Right lobe of liver (tissue), 4 donors: Measurements from ENCODE around the gene SLC22A6.

Experiments
- POLR2A ChIP-seq: fragments of 450-650 bp; IDR thresholded peaks from one replicate; pipeline ENCODE4 v1.6.1; 2017; ENCODE audit warnings: antibody characterized with exemption, mild to moderate bottlenecking
- TF ChIP-seq, protein P1 (sequence below), 4 donors: fragments of 200-600 bp in 3 of 4; fragments of 450-650 bp in 1 of 4; IDR thresholded peaks; one replicate each; pipeline versions ENCODE4 v1.5.1 to v1.8.0; 2016 to 2022; ENCODE audit warnings: antibody characterized with exemption in 4 of 4, mild to moderate bottlenecking in 2 of 4
- donor health status: DM: no; HTN: no; CAD: no.
- donor health status: DM: no; HTN: no; CAD: no.
- donor health status: DM: no; HTN: yes; CAD: no.

DNA sequence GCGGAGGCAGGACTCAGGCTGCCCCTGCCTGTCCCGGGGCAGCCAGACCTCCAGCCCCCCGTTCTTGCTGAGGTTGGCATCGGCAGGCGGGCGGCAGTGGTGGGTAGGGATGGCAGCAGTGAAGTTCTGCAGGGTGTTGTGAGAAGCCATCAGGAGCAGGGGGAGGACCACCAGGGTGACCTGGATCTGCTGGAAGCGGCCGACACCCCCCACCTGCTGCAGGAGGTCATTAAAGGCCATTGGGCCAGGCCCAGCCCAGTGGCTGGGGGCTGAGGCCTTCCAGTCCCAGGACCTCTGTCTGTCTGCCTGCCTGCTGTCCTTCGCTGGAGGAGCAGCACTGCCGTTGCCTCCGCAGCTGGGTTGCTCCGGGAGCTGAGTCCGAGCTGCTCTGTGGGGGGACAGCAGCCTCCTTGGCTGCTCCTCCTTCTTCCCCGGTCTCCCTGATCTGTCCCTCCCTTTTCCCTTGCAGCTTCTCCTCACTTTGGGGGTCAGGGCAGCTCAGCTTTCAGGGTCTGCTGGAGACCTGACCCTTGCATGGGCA is at the start of gene SLC22A6:
- no peak for TF ChIP-seq POLR2A
- TF ChIP-seq, protein P1, sequence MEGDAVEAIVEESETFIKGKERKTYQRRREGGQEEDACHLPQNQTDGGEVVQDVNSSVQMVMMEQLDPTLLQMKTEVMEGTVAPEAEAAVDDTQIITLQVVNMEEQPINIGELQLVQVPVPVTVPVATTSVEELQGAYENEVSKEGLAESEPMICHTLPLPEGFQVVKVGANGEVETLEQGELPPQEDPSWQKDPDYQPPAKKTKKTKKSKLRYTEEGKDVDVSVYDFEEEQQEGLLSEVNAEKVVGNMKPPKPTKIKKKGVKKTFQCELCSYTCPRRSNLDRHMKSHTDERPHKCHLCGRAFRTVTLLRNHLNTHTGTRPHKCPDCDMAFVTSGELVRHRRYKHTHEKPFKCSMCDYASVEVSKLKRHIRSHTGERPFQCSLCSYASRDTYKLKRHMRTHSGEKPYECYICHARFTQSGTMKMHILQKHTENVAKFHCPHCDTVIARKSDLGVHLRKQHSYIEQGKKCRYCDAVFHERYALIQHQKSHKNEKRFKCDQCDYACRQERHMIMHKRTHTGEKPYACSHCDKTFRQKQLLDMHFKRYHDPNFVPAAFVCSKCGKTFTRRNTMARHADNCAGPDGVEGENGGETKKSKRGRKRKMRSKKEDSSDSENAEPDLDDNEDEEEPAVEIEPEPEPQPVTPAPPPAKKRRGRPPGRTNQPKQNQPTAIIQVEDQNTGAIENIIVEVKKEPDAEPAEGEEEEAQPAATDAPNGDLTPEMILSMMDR (IDR thresholded peaks at IDR 0.05) = no peak
